Panc1 (cell line): Measurements from ENCODE around the gene MAP9.

Experiments
- POLR2AphosphoS5 ChIP-seq: IDR thresholded peaks from 2 replicates; pipeline ENCODE4 v1.6.1; 2012; ENCODE audit warnings: mild to moderate bottlenecking, low read depth, low read length, moderate library complexity
- SIN3A ChIP-seq: IDR thresholded peaks from 2 replicates; pipeline ENCODE4 v1.6.1; 2012; ENCODE audit warnings: low read depth, mild to moderate bottlenecking, low read length, moderate library complexity, borderline replicate concordance; ENCODE audit not compliant: insufficient read depth
- TCF7L2 ChIP-seq: IDR thresholded peaks from 2 replicates; pipeline ENCODE4 v1.6.1; 2011; ENCODE audit warnings: mild to moderate bottlenecking, low read depth, low read length, inconsistent platforms
- TF ChIP-seq, protein P1 (sequence below): fragments of 450-650 bp; IDR thresholded peaks from 2 replicates; pipeline ENCODE4 v1.5.1; 2017; ENCODE audit warnings: mild to moderate bottlenecking

DNA sequence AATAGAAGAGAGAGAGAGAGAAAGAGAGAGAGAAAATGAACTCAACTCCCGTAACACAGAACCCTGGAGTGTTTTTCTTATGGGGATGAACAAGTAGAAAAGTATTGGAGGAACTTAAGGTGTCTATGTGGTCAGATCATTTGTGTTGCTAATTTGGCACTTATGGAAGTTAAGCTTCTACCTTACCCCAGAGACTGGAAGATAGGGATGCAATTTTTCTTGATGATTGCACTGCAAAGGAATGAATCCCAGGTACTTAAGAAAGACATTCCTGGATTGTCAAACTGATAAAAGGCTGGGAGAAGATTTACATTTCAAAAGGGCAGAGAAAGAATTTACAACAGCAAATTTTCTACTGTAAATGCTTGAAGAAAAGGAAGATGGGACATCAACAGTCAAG lies 57.2 kb downstream of the MAP9 start:
- TF ChIP-seq, protein P1, sequence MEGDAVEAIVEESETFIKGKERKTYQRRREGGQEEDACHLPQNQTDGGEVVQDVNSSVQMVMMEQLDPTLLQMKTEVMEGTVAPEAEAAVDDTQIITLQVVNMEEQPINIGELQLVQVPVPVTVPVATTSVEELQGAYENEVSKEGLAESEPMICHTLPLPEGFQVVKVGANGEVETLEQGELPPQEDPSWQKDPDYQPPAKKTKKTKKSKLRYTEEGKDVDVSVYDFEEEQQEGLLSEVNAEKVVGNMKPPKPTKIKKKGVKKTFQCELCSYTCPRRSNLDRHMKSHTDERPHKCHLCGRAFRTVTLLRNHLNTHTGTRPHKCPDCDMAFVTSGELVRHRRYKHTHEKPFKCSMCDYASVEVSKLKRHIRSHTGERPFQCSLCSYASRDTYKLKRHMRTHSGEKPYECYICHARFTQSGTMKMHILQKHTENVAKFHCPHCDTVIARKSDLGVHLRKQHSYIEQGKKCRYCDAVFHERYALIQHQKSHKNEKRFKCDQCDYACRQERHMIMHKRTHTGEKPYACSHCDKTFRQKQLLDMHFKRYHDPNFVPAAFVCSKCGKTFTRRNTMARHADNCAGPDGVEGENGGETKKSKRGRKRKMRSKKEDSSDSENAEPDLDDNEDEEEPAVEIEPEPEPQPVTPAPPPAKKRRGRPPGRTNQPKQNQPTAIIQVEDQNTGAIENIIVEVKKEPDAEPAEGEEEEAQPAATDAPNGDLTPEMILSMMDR: no peak
- no peak for TF ChIP-seq SIN3A
- TF ChIP-seq POLR2AphosphoS5: no peak
- no peak for TF ChIP-seq TCF7L2
